Hair follicle dermal papilla cell (primary cell): ENCODE measurements around the gene TRPC4. TPM values are rescaled to one million over a fixed set of nuclear protein-coding genes. Genes with fewer than 3 reads are reported as not detected.

Experiments
- small RNA-seq: library from RNA; depleted of rRNA; stranded (forward); fragments of <200 nt; gene quantifications from one replicate; pipeline ENCODE3, GENCODE V24; 2012
- total RNA-seq: library from RNA; depleted of rRNA; stranded (reverse); fragments of >200 nt; gene quantifications from 2 replicates; pipeline ENCODE4 v1.2.3, GENCODE V29; 2012

TRPC4 gene
- 7.6 and 12.3 TPM in 2 replicates for total RNA-seq

GRCh38 chr13:37869756-37870488, at the start of gene TRPC4:
Gene TRPC4, minus strand, starts transcription at chr13:37869772. Its CDS starts 86,439 bp downstream, at chr13:37783333.

DNA sequence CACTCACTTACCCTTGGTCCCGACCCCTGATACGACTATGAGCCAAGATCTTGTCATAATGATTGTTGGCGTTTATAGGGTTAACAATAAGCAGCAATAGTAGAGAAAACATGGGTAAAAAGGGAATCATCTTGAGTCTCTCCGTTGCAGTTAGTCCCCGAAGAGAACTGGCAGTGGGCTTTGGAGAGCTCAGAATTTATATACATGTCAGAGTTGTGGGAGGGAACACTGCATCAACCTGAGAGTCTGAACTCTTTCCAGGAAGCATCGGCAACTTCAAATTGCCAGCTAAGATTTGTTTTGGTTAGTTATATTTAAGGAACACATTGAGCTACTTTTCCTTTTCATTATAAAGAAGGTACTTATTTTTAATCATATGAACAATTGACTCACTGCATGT, 271.0 kb downstream of the TRPC4 start, which contains the start of gene POSTN:
Gene POSTN, minus strand, starts transcription at position 172 of the 400 bp plus-strand sequence. Its CDS starts 42 bp downstream, at position 130.

Small RNA genes lying within 50 kb of the gene (small RNA-seq; reads per million reads assigned to genes)
- not detected for gene RNA5SP26
